Measurements from ENCODE around the gene KDM5B. TPM values are rescaled to one million over a fixed set of nuclear protein-coding genes. Genes with fewer than 3 reads are reported as not detected.
"Not testable (repeated sequence)": the region's sequence is repeated elsewhere in the genome, so short reads cannot be mapped to it uniquely, and the experiment has no call there.

KDM5B gene
- total RNA-seq, 3 donors from 2014 or later, result 64.7 to 92.7 (median 68.1) TPM

DNA sequence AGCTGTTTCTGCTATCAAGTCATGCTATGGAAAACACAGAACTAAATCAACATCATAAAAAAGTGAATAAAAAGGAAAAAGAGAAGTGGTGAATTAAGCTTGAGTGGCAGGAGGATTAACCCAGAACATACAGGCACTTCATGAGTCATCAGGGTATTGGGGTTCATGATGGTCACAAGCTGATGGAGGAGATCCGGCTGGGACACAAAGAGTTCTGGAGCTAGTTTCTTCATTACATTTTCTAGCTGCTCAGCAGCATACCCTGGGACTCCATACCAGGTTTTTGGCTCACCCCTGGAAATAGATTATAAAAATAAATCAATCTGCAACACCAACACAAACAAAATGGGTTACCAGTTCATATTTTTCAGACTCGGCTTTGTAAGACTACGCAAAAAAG lies 55.4 kb downstream of the KDM5B start:
- TF ChIP-seq, protein P1, sequence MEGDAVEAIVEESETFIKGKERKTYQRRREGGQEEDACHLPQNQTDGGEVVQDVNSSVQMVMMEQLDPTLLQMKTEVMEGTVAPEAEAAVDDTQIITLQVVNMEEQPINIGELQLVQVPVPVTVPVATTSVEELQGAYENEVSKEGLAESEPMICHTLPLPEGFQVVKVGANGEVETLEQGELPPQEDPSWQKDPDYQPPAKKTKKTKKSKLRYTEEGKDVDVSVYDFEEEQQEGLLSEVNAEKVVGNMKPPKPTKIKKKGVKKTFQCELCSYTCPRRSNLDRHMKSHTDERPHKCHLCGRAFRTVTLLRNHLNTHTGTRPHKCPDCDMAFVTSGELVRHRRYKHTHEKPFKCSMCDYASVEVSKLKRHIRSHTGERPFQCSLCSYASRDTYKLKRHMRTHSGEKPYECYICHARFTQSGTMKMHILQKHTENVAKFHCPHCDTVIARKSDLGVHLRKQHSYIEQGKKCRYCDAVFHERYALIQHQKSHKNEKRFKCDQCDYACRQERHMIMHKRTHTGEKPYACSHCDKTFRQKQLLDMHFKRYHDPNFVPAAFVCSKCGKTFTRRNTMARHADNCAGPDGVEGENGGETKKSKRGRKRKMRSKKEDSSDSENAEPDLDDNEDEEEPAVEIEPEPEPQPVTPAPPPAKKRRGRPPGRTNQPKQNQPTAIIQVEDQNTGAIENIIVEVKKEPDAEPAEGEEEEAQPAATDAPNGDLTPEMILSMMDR (IDR thresholded peaks at IDR 0.05), result no peak
- intact Hi-C loops (cut with DNase I, micrococcal nuclease), result no loop called here
- H3K9me3 ChIP-seq, result no peaks in the 10 kb centered on the region
- no peak overlapping the region for H3K4me3 ChIP-seq
- DNase-seq (no peak), ATAC-seq (no peak)
- no peaks in the 10 kb centered on the region for H3K4me1 ChIP-seq (ENCODE audit: low read depth)
- H3K36me3 ChIP-seq (ENCODE audit: low read depth), result no peaks in the 10 kb centered on the region

DNA sequence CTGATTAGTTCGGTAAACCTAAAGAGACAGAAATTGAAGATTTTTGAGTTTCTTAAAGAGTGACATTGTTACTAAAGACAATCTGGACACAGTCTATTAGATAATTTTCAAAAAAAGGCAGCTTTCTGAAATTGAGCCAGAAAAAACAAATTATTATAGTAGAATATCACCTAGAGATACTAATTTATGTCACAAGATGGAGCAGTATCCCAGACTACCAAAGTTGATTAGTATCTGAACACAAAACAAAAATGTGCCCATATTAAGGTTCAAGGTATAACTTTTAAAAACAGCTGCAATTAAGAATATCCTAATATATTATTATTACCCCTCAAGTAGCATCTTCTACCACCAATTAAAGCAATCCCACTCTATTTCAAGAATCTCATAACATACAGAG lies 57.5 kb downstream of the KDM5B start:
- Histone ChIP-seq H3K9me3 (no peaks in the 10 kb centered on the region), H3K36me3 (ENCODE audit: low read depth) (no peaks in the 10 kb centered on the region), H3K4me3 (no peak overlapping the region), H3K4me1 (ENCODE audit: low read depth) (no peaks in the 10 kb centered on the region)
- DNase-seq (no peak), ATAC-seq (no peak)
- intact Hi-C loops (cut with DNase I, micrococcal nuclease), result no loop called here
- TF ChIP-seq, protein P1 (IDR thresholded peaks at IDR 0.05), result no peak

DNA sequence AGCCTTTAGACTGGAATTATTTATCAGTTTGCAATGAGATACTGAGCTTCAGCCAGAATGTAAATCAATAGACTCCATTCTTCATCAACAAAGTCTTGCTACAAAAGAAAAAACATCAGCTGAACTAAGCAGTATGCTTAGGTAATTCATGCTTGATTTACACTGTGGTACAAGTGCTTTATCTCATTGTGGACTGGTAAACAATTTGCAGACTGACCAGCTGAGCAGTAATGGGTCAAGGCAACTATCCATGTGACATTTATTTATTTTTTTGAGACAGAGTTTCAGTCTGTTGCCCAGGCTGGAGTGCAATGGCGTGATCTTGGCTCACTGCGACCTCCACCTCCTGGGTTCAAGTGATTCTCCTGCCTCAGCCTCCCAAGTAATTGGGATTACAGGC lies 58.2 kb downstream of the KDM5B start:
- Histone ChIP-seq H3K4me1 (ENCODE audit: low read depth) (no peaks in the 10 kb centered on the region), H3K4me3 (no peak overlapping the region), H3K36me3 (ENCODE audit: low read depth) (no peaks in the 10 kb centered on the region), H3K9me3 (no peaks in the 10 kb centered on the region)
- TF ChIP-seq, protein P1 (IDR thresholded peaks at IDR 0.05), result no peak
- ATAC-seq, result no peak
- intact Hi-C loops (cut with DNase I, micrococcal nuclease), result no loop called here
- DNase-seq, result no peak

DNA sequence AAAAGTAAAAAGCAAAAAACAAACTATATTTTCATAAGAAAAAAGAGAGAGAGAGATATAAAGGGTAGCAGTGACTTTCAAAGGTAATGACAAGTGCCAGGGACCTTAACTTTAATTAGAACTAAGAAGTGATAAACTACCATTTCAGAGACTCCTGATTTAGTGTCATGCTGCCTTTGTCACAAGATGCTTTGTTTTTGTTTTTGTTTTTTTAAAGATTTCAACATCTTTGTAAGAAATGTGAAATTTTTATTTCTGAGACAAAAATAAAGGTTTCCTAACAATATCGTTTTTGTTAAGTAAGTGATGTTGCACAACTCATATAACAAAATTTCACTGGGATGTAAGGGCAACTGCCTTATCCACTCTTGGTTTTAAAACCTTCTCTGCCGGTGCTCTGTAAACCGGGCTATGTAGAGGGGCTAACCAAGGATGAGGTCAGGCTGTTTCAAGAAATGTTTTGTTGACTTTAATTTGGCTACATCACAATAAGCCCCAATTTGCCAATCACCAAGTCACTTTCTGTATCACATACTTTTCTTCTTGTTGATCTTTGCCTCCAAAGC lies 62.8 kb downstream of the KDM5B start:
- peaks cover 4% of the 10 kb centered on the region for H3K36me3 ChIP-seq (ENCODE audit: low read depth)

DNA sequence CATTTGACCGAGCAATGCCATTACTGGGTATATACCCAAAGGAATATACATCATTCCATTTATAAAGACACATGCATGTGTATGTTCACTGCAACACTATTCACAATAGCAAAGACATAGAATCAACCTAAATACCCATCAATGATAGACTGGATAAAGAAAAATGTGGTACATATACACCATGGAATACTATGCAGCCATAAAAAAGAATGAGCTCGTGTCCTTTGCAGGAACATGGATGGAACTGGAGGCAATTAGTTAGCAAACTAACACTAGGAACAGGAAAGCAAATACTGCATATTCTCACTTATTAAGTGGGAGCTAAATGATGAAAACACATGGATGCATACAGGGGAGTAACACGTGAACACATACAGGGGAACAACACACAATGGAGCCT lies 63.5 kb downstream of the KDM5B start:
- DNase-seq, result not testable (repeated sequence)

More for the DNA sequence above, 62.8 kb downstream of the KDM5B start:
- H3K4me1 ChIP-seq (ENCODE audit: low read depth), result no peaks in the 10 kb centered on the region
- ATAC-seq (no peak), DNase-seq (no peak)
- no peaks in the 10 kb centered on the region for H3K9me3 ChIP-seq
- TF ChIP-seq, protein P1 (IDR thresholded peaks at IDR 0.05), result no peak
- H3K4me3 ChIP-seq, result no peak overlapping the region
- intact Hi-C loops (cut with DNase I, micrococcal nuclease), result no loop called here

DNA sequence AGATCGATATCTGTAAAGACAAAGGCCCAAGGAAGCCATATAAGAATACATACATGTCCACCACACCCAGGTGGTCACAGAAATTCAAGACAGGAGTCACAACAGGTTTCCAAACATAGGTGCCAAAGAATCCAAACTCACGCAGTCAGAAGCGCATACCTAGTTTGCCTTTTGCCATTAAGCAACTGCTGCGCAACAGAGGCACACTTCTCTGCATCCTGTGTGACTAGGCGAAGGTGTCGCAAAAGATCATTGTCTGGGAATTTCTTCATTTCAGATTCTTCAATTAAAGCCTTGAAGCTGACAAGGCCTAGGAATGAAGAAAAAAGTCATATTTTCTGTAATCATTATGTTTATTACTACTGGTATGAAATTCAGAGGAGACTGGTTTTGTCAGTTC lies 65.7 kb downstream of the KDM5B start:
- TF ChIP-seq, protein P1 (IDR thresholded peaks at IDR 0.05), result no peak
- H3K4me3 ChIP-seq, result no peak overlapping the region
- H3K36me3 ChIP-seq (ENCODE audit: low read depth), result peaks cover 4% of the 10 kb centered on the region
- H3K9me3 ChIP-seq, result no peaks in the 10 kb centered on the region
- ATAC-seq (no peak), DNase-seq (no peak)
- intact Hi-C loops (cut with DNase I, micrococcal nuclease), result no loop called here
- no peaks in the 10 kb centered on the region for H3K4me1 ChIP-seq (ENCODE audit: low read depth)

More for the DNA sequence above, 63.5 kb downstream of the KDM5B start:
- ATAC-seq; H3K9me3 ChIP-seq; intact Hi-C loops (cut with DNase I, micrococcal nuclease); H3K4me1 ChIP-seq (ENCODE audit: low read depth); H3K4me3 ChIP-seq; H3K36me3 ChIP-seq (ENCODE audit: low read depth): not testable (repeated sequence)
